PFSK-1 (cell line): ENCODE results near the gene POU2F2.

ENCODE experiments used
- POLR2AphosphoS5 ChIP-seq: IDR thresholded peaks from 2 replicates; pipeline ENCODE4 v1.6.1; 2012; ENCODE audit warnings: low read depth, mild to moderate bottlenecking, control low read depth, low read length, moderate library complexity
- TAF1 ChIP-seq: IDR thresholded peaks from 2 replicates; pipeline ENCODE4 v1.6.1; 2012; ENCODE audit warnings: low read length, control low read depth, borderline replicate concordance; ENCODE audit not compliant: insufficient read depth

DNA sequence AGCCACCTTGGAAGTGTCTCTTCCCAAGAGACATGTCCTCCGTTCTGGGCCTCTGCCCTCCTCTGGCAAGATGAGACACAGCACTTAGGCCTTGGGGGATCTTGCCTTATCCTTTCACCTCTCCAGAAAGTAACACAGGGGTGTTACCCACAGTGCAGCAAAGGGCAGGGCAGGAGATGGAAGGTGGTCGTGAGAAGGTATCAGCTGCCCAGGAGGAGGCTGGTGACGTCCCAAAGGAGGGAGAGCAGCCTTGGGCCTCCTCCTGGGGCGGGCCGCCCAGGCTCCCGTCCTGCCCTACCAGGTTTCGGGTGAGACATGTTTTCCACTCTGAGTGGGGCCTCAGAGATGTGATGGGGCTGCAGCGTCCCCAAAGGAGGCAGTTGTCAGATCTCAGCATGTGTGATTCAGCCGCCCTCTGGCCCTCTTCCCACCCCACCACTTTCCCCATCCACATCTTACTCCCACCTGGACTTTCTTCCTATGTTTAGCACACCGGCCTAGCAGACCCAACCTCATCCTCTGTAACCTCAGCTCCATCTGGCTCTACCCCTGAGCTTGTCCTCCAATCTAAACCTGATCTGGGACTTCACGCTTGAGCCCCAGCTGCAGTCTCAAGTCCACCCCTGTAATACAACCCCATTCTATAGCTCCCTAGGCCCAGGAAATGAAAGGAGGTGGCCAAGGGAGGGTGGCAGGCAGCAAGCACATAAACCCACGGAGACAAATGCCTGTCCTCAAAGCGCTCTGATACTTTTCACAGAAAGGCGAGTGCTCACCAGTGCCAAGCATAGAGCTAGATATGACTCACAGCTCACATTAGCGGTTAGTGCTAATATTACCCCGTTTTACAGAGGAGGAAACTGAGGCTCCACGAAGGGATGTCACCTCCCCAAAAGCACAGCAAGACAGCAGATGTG, 9.3 kb downstream of the POU2F2 start:
- TF ChIP-seq TAF1 (no peak), POLR2AphosphoS5 (no peak)
